ENCODE data around the gene AUTS2.

AUTS2 gene

DNA sequence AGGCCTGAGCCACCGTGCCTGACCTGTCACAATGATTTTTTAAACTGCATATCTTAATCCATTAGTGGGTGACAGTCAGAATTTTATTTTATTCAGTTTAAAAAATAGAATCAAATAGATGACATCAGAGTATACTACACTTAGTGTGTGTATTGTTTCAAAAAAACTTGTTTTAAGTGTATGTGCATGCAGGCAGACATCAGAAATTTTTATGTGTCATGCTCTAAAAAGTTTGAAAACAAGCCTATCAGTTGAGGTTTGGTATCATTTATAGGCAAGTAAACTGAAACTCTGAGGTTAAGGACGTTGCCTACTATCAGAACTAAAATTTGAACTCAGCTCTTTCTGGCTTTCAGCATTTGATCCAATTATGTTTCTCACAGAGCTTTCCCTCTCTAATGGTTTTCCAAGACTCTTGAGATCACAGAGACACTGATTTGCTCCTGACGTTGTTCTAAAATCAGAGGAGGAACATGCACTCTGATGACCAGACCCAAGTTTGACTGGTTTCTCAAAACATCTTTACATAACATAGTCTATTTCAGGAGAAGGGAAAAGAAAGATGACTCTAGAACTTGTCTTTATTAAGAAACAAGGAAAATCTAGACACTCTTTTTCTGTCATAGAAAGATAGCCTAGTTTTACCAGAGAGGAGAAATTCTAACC is 188.6 kb downstream of the AUTS2 start:
- Mint-ChIP-seq H3K36me3 (no peaks in the 10 kb centered on the region), H3K27me3 (no peaks in the 10 kb centered on the region), H3K9me3 (ENCODE audit: low read depth) (no peaks in the 10 kb centered on the region), H3K4me1 (ENCODE audit: low read depth) (no peaks in the 10 kb centered on the region), H3K4me3 (no peak overlapping the region), H3K27ac (no peak overlapping the region)

DNA sequence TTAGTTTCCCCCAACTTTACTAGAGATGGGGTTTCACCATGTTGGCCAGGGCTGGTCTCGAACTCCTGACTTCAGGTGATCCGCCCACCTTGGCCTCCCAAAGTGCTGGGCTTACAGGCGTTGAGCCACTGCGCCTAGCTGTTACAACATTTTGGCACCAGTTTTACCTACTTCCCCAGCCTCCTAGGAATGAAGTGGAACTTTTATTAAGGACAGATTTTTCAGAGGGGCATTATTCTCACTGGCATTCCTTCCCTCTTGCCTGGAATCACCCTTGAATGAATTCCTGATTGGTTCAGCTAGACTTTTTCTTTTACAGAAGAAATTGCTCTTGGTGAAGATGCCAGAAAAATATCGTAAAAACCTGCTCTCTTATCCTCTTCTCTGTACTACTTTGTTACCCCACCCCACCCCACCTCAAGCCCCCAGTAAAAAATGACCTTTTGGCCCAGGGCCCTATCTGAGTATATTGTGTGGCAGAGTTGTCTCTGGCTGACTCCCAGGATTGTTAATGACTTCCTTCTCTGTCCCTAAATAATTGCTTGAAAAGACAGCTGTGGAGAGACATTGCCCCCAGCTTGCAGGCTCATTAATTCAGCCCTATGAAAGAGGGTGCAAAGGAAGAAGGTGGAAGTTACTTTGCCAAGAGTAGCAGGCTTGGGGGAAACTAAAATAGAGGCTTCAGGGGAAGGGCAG is 189.6 kb downstream of the AUTS2 start:
- Mint-ChIP-seq H3K36me3 (no peaks in the 10 kb centered on the region), H3K27ac (no peak overlapping the region), H3K4me3 (no peak overlapping the region), H3K27me3 (no peaks in the 10 kb centered on the region), H3K4me1 (ENCODE audit: low read depth) (no peaks in the 10 kb centered on the region), H3K9me3 (ENCODE audit: low read depth) (no peaks in the 10 kb centered on the region)

DNA sequence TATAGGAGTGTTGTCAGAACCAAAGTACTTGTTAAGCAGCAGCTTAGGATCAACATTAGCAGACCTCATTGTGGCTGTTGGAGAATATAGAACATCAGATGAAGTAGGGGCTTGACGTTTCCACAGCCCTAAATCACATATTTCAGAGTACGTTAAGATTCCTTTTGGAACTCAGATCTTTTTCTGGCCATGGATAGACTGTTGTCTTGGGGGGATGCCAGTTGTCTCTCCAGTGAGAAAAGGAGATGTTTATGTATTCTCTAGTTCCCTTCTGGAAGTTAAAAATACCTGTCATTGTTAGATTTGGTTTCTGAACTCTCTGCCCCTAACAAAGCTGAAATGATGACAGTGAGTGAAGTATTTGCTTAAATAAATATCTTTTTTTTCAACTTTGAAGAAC is 191.3 kb downstream of the AUTS2 start:
- Mint-ChIP-seq H3K4me1 (ENCODE audit: low read depth) (no peaks in the 10 kb centered on the region), H3K27ac (no peak overlapping the region), H3K4me3 (no peak overlapping the region), H3K9me3 (ENCODE audit: low read depth) (no peaks in the 10 kb centered on the region), H3K36me3 (no peaks in the 10 kb centered on the region), H3K27me3 (peaks cover 1% of the 10 kb centered on the region)

DNA sequence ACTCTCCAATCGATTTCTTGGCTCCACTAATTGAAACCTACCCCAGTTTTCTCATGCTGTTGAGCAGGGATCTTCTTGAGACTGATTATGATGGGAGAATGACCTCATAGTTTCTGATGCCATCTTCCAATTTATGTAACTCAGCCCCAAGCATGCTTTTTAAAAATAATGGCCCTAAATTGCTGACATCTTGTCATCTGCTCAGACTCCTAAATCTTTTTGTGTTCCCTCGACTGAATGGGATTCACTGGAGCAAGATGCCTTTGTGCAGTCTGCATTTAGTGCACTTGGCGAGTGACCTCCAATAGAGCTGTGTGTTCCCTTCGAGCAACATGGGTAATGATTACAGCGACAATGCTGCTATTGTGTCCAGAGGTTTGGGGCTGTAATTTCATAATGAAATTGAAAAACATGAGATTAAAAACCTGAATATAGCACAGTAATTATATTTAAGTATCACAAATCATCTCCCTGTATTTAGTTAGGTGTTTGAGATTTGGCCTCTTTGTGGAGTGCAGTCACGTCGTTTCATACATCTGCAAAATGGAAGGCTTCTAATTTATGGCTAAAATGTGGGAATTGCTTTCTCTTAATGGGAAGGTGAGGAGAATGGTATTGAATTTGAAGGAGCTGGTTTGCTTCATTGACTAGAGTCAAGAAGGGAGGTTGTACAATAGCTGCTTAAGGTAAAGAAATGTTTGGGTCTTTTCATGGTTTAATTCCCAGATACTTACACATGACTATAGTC is 192.9 kb downstream of the AUTS2 start:
- H3K4me1 Mint-ChIP-seq (ENCODE audit: low read depth) = no peaks in the 10 kb centered on the region
- H3K36me3 Mint-ChIP-seq = no peaks in the 10 kb centered on the region
- no peaks in the 10 kb centered on the region for H3K9me3 Mint-ChIP-seq (ENCODE audit: low read depth)
- no peak overlapping the region for H3K4me3 Mint-ChIP-seq
- H3K27me3 Mint-ChIP-seq = peaks cover 1% of the 10 kb centered on the region
- H3K27ac Mint-ChIP-seq = no peak overlapping the region

DNA sequence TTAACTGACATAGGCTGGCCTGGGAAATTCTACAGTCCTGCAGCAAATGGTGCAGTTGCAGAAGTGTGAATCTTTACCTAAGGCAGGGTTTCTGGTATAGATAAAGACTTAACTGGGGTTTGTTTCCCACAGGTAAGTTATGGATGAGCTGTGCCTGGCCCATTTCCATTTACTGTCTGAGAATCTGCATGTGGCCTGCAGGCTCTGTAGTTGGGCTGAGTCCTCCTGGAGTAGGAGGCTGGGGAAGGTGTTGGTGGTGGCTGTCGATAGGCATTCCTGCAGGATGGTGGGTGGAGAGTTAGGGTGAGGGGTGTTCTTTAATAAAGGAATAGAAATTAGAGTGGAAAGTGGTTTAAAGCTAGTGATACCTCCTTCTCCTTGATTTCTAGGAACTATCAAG is 193.5 kb downstream of the AUTS2 start:
- Mint-ChIP-seq H3K4me1 (ENCODE audit: low read depth) (no peaks in the 10 kb centered on the region), H3K27me3 (peaks cover 1% of the 10 kb centered on the region), H3K4me3 (no peak overlapping the region), H3K36me3 (no peaks in the 10 kb centered on the region), H3K9me3 (ENCODE audit: low read depth) (no peaks in the 10 kb centered on the region), H3K27ac (no peak overlapping the region)

DNA sequence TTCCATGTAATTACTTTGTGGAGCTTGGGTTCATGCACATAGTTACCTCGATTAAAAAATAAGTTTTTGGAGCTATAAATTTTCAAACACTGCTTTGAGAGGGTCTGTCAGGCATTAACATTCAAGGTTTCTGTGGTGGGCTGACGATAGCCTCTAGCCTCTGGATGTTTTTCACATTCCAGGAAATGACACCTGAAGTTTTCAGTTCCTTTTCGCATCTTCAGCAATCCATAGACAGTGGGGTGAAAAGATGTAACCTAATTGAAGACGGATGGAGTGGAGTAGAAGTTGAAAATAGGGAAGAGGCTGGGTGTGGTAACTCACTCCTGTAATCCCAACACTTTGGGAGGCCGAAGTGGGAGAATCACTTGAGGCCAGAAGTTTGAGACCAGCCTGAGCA is 197.7 kb downstream of the AUTS2 start:
- Mint-ChIP-seq H3K27ac (no peak overlapping the region), H3K9me3 (ENCODE audit: low read depth) (no peaks in the 10 kb centered on the region), H3K4me1 (ENCODE audit: low read depth) (no peaks in the 10 kb centered on the region), H3K36me3 (no peaks in the 10 kb centered on the region), H3K27me3 (peaks cover 1% of the 10 kb centered on the region), H3K4me3 (no peak overlapping the region)

DNA sequence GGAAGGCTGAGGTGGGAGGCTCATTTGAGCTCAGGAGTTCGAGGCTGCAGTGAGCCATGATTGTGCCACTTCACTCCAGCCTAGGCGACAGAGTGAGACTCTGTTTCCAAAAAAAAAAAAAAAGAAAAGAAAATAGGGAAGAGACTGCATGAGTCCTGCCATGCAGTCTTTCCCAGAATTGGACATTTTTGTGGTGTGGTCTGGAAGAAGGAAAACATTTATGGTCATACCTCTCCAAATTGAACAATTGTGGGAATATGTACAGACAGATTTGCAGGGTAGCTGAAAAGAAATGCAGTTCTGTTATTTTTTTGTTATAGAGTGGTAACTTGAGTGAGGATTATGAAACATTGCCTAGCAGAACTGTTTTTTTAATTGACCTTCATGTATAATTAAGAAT is 198.1 kb downstream of the AUTS2 start:
- Mint-ChIP-seq H3K27ac (no peak overlapping the region), H3K9me3 (ENCODE audit: low read depth) (no peaks in the 10 kb centered on the region), H3K4me3 (no peak overlapping the region), H3K36me3 (no peaks in the 10 kb centered on the region), H3K27me3 (peaks cover 1% of the 10 kb centered on the region), H3K4me1 (ENCODE audit: low read depth) (no peaks in the 10 kb centered on the region)

DNA sequence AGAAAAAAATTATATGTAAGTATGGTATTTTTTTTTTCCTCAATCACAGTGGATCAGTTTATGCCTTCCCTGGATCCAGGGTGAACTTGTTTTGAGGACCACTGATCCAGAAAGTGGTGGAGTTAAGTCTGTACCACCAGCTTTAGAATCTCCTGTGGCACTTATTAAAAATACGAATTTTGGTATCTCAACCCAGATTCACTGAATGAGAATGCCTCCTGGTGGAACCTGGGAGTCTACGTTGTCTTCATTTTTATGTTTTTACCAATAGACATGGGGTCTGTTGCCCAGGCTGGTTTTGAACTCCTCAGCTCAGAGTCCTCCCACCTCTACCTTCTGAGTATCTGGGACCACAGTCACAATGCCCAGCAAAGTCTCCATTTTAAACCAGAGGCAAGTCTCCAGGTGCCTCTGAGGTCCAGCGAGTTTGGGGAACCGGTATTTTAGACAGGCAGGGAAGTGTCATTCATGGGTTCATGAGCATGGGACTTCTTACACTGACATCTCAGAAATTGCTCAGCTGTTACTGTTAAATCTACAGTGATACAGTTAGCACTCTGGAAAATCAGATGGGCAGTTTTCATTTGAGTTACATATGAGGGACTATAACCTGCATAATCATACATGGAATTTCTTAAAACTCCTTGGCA is 200.9 kb downstream of the AUTS2 start:
- Mint-ChIP-seq H3K9me3 (ENCODE audit: low read depth) (no peaks in the 10 kb centered on the region), H3K36me3 (no peaks in the 10 kb centered on the region), H3K4me3 (no peak overlapping the region), H3K27ac (no peak overlapping the region), H3K27me3 (no peaks in the 10 kb centered on the region), H3K4me1 (ENCODE audit: low read depth) (no peaks in the 10 kb centered on the region)

DNA sequence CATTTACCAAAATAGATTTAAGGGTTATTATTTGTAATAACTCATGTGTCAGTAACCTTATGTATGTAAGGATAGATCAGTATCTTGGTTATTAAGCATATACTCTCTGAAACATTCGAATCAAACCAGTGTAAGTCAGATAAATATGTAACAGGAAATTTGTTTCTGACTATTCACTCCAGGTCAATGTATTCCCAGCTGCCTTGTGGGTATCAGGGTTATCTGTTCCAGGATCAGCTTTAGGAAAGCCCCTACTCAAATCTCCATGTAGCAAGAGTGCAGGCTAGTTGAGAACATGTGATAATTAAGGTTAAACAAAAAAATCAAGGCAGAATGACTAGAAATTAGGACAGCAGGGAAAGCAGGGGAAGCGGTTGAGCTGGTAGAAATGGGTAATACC is 201.7 kb downstream of the AUTS2 start:
- no peaks in the 10 kb centered on the region for H3K9me3 Mint-ChIP-seq (ENCODE audit: low read depth)
- H3K27ac Mint-ChIP-seq = no peak overlapping the region
- H3K36me3 Mint-ChIP-seq = no peaks in the 10 kb centered on the region
- H3K4me1 Mint-ChIP-seq (ENCODE audit: low read depth) = no peaks in the 10 kb centered on the region
- H3K27me3 Mint-ChIP-seq = no peaks in the 10 kb centered on the region
- H3K4me3 Mint-ChIP-seq = no peak overlapping the region

DNA sequence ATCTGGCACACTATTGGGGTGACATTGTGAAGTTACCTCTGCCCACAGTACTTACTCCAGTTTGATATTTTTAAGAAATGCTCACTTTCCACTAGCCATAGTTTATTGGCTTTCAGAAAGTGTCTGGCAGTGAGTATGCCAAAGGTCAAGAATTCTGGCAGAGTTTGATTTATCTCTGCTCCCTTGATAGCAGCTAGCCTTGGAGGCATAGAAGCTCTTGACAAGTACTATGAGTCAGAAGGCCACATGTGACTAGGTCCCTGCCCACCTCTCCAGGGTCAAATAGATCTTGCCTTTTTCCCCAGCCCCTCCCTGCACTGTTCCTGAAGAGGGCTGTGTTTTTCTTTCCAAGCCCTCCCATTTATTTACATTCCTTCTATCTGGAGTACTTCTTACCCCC is 202.2 kb downstream of the AUTS2 start:
- Mint-ChIP-seq H3K9me3 (ENCODE audit: low read depth) (no peaks in the 10 kb centered on the region), H3K4me3 (no peak overlapping the region), H3K4me1 (ENCODE audit: low read depth) (no peaks in the 10 kb centered on the region), H3K27ac (no peak overlapping the region), H3K36me3 (no peaks in the 10 kb centered on the region), H3K27me3 (no peaks in the 10 kb centered on the region)

DNA sequence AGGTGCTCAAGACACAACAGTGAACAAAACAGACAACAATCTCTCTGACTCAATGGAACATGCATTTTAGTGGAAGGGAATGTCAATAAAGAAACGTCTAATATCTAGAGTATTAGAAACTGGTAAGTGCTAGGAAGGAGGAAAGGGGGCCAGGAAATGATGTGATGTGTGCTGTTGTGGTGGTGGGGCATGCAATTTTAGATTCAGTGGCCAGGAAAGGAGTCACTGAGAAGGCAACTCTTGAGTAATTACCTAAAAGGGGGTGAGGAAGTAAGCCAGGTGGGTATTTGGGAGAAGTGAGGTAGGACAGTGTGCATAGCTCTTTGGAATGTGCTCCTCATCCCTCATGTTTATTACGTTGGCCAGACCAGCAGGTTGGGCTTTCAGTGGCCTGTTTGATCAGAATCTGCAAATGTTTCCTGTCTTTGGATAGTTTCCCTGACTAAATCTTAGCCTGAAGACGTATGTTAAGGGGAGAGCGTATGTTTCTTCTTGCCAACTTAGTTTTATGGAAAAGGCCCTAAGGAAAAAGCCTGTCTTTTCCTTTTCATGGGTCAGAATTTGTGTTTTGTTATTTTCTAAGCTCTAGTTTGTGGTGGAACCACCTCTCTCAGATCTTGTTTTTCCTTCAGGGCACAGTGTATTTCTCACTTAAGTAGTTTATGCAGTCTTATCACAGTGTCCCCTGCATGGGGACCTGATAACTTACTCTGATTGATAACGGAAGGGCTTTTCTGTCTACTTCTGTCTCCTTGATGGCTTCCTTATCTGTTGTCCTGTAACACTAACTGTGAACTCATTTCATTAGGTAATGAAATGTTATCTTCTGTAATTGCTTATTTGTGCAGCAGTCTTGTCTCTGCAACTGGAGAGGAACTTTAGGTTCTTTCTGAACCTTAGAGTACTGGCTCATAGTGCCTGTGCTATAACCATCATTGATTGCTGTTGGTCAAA is 203.7 kb downstream of the AUTS2 start:
- Mint-ChIP-seq H3K36me3 (no peaks in the 10 kb centered on the region), H3K4me1 (ENCODE audit: low read depth) (no peaks in the 10 kb centered on the region), H3K4me3 (no peak overlapping the region), H3K27me3 (no peaks in the 10 kb centered on the region), H3K27ac (no peak overlapping the region), H3K9me3 (ENCODE audit: low read depth) (no peaks in the 10 kb centered on the region)

DNA sequence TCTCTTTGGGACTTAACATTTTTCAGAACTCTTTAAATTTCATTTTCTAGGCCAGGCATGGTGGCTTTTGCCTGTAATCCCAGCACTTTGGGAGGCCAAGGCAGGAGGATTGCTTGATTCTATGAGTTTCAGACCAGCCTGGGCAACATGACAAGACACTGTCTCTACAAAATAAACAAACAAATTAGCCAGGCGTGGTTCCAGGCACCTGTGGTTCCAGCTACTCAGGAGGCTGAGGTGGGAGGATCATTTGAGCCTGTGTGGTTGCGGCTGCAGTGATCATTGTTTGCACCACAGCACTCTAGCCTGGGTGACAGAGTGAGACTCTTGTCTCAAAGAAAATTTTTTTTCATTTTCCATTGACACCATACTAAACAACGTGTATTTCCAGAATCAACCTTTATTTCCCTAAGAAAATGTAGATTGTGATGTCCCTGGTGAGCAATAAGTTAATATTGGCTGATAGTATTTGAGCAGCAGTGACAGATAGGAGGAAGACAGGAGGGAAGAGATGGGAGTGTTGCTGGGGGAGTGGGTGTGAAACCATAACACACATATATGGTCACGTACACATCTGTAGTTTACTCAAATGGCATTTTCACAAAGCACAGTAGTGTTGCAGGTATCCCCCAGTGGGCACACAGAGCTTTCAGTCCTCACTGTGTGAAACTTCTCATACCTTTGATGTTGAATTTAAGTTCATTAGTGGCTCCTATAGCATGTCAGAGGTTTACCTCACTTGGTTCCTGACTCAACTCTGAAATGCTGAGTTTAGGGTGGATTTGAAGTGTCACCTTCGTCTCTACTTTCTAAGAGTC is 205.6 kb downstream of the AUTS2 start:
- Mint-ChIP-seq H3K4me1 (ENCODE audit: low read depth) (no peaks in the 10 kb centered on the region), H3K9me3 (ENCODE audit: low read depth) (no peaks in the 10 kb centered on the region), H3K36me3 (no peaks in the 10 kb centered on the region), H3K27ac (no peak overlapping the region), H3K4me3 (no peak overlapping the region), H3K27me3 (no peaks in the 10 kb centered on the region)

DNA sequence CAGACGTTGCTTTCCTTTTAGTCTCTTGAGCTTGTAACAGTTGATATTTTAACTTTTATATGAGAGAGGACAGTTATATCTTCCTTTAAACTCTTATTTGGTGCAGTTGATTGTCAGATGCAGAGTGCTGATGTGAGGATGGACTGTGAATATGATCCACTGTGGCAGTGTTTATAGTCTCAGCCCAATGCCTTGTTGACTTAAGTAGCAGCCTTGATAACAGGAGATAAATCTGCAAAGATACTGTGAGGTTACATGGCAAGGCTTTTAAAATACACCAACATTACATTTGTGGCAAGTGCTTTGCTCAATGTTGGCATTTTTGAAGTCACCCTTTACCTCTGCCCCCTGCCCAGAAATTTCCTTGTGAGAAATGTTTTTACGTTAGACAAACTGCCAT is 206.7 kb downstream of the AUTS2 start:
- Mint-ChIP-seq H3K27me3 (no peaks in the 10 kb centered on the region), H3K4me3 (no peak overlapping the region), H3K27ac (no peak overlapping the region), H3K36me3 (no peaks in the 10 kb centered on the region), H3K9me3 (ENCODE audit: low read depth) (no peaks in the 10 kb centered on the region), H3K4me1 (ENCODE audit: low read depth) (no peaks in the 10 kb centered on the region)

DNA sequence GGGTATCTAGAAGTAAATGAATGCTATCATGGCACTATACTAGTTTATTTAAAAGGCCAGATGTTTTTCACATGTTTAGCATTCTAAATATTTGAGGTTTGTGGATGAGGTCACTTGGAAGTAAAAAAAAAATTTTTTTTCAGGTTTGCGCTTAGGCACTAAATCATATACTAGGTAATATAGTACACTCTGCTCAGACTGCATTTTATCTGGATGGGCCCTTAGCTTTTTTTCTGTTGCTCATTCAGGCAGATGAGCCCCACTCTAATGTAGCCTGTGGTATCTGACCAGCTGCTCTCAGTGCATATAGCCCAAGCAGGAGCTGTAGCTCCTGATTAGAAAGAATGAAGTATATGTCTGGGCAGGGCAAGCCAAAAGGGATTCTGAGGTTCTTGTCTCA is 210.1 kb downstream of the AUTS2 start:
- Mint-ChIP-seq H3K36me3 (no peaks in the 10 kb centered on the region), H3K27me3 (no peaks in the 10 kb centered on the region), H3K4me1 (ENCODE audit: low read depth) (no peaks in the 10 kb centered on the region), H3K9me3 (ENCODE audit: low read depth) (no peaks in the 10 kb centered on the region), H3K4me3 (no peak overlapping the region), H3K27ac (no peak overlapping the region)
